Activated naive CD4-positive, alpha-beta T cell treated with anti-CD3 and anti-CD28 coated beads for 36 hours (primary cell): ENCODE measurements around the gene DENND2D. TPM values are rescaled to one million over a fixed set of nuclear protein-coding genes. Genes with fewer than 3 reads are reported as not detected.

Source experiments
- CTCF ChIA-PET: fragments of 350-600 bp; sonication (Branson Sonifier 250); formaldehyde crosslinking; loops from one replicate; lab custom pipeline; 2021; ENCODE audit warnings: antibody characterized with exemption; lab: Charles Lee
- DNase-seq: peaks from one replicate; pipeline ENCODE4 v3.0.0-alpha.2; 2020
- H3K27ac Mint-ChIP-seq: one replicate; pipeline ENCODE4 v1.8.0; 2021; ENCODE audit warnings: mild to moderate bottlenecking, mixed read lengths
- H3K27me3 Mint-ChIP-seq: one replicate; pipeline ENCODE4 v1.8.0; 2021; ENCODE audit warnings: low read depth, mixed read lengths
- H3K36me3 Mint-ChIP-seq: one replicate; pipeline ENCODE4 v1.8.0; 2021; ENCODE audit warnings: low read depth, mixed read lengths
- H3K4me1 Mint-ChIP-seq: one replicate; pipeline ENCODE4 v1.8.0; 2021; ENCODE audit warnings: low read depth, mixed read lengths
- H3K4me3 Mint-ChIP-seq: one replicate; pipeline ENCODE4 v1.8.0; 2021; ENCODE audit warnings: mild to moderate bottlenecking, moderate library complexity, mixed read lengths
- H3K9me3 Mint-ChIP-seq: one replicate; pipeline ENCODE4 v1.8.0; 2021; ENCODE audit warnings: mixed read lengths
- intact Hi-C: fragments of 100-400 bp; cut with micrococcal nuclease; formaldehyde crosslinking; loops from one replicate; pipeline ENCODE4 v1.15.1; 2023
- total RNA-seq, 2 experiments: library from RNA; stranded (reverse); gene quantifications; one replicate each; pipeline ENCODE4 v1.2.3, GENCODE V29; 2021

DENND2D gene
- total RNA-seq, 2 experiments from 2014 or later, result 210 to 213 TPM

DNA sequence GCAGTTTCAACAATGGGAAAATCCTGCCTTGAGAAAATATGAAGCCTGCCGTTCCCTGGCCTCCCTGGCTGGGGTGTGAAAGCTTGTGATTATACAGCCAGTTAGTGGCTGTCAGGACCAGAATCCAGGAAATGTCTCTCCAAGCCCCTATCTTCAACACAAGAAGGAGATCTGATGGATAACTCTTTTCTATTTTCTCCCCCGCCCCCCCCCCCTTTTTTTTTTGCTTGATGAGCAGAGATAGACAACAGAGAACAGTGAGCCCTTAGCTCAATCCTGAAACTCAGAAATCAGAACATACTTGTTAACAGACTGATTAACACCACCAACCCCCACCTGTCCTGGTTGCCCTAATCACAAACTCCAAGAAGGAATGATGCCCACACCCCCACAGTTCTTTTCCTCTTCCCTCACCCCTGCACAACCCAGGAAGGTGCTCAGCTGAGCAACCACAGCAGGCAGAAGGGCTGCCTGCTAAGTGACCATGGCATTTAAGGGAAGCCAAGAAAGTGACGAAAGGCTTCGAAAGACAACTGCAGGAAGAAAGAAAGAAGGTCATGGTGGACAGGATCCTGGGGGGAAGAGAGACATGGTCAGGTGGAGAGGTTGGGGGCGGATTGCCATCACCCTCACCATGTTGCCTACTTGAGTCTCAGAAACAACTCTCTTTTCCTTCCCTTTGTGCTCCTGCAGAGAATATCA, 12.3 kb upstream of the DENND2D start:
- no peak for DNase-seq
- CTCF ChIA-PET, result interaction anchor here (2.3 kb wide), 1 partner anchor 11 kb away, joined by 6 read pairs; no protein-coding TSS in a partner anchor
- Mint-ChIP-seq H3K36me3 (no peaks in the 10 kb centered on the region), H3K27ac (peak overlapping the region; percentile 99), H3K27me3 (no peaks in the 10 kb centered on the region), H3K9me3 (no peaks in the 10 kb centered on the region), H3K4me3 (peak overlapping the region; percentile 75), H3K4me1 (peaks cover 69% of the 10 kb centered on the region)
- intact Hi-C loops, result no loop called here

- H3K9me3 Mint-ChIP-seq, result no peaks in the 10 kb centered on the region
- CTCF ChIA-PET, result no interaction called here
- no peak for DNase-seq
- no peaks in the 10 kb centered on the region for H3K36me3 Mint-ChIP-seq
- peak overlapping the region; percentile 20 for H3K27ac Mint-ChIP-seq
- peaks cover 62% of the 10 kb centered on the region for H3K4me1 Mint-ChIP-seq
- H3K4me3 Mint-ChIP-seq, result no peak overlapping the region
- intact Hi-C loops, result no loop called here
- no peaks in the 10 kb centered on the region for H3K27me3 Mint-ChIP-seq
These were observed 11.5 kb upstream of the DENND2D start for GRCh38 chr1:111211921-111212320.

GRCh38 chr1:111209622-111210021, 9.2 kb upstream of the DENND2D start:
- DNase-seq, result no peak
- peak overlapping the region; percentile 15 for H3K27ac Mint-ChIP-seq
- H3K36me3 Mint-ChIP-seq, result no peaks in the 10 kb centered on the region
- no peaks in the 10 kb centered on the region for H3K9me3 Mint-ChIP-seq
- CTCF ChIA-PET, result no interaction called here
- no peaks in the 10 kb centered on the region for H3K27me3 Mint-ChIP-seq
- H3K4me1 Mint-ChIP-seq, result peaks cover 57% of the 10 kb centered on the region
- H3K4me3 Mint-ChIP-seq, result no peak overlapping the region
- intact Hi-C loops, result no loop called here

DNA sequence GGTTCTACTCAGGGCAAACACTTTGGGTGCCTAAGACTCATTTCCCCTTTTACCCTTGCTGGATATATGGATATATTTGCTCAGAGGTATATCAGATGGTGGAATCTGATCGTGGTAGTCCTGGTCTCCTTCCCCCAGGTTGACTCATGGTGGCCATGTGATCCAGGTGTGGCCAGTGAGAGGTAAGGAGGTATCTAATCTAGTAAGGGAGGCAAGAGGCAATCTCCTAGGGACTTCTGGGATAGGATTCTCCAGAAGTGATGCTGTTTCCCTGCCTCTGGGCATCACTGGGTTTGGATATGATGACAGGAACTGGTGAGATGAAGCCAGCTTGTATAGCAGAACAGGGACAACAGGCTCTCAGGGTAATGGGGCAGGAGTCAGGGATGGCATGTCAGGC, 8.5 kb upstream of the DENND2D start:
- intact Hi-C loops, result no loop called here
- peaks cover 51% of the 10 kb centered on the region for H3K4me1 Mint-ChIP-seq
- H3K36me3 Mint-ChIP-seq, result no peaks in the 10 kb centered on the region
- H3K9me3 Mint-ChIP-seq, result no peaks in the 10 kb centered on the region
- no peak overlapping the region for H3K4me3 Mint-ChIP-seq
- no peak for DNase-seq
- H3K27ac Mint-ChIP-seq, result no peak overlapping the region
- H3K27me3 Mint-ChIP-seq, result no peaks in the 10 kb centered on the region
- CTCF ChIA-PET, result no interaction called here

DNA sequence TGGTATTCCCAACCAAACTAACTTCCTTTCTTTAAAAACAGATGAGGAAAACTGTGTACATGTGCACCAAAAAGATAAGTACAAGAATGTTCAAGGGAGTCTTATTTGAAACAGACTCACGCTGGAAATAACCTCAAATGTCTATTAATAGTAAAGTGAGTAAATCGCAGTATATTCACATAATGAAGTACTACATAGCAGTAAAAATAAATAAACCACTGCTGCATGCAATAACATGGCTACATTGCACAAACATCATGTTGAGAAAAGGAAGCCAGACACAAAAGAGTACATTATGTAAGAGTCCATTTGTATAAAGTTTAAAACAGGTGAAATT, 5.2 kb upstream of the DENND2D start:
- no peak for DNase-seq
- peak overlapping the region; percentile 4 for H3K4me3 Mint-ChIP-seq
- CTCF ChIA-PET, result no interaction called here
- intact Hi-C loops, result no loop called here
- H3K36me3 Mint-ChIP-seq, result peaks cover 7% of the 10 kb centered on the region
- peak overlapping the region; percentile 53 for H3K27ac Mint-ChIP-seq
- H3K4me1 Mint-ChIP-seq, result peaks cover 53% of the 10 kb centered on the region
- no peaks in the 10 kb centered on the region for H3K27me3 Mint-ChIP-seq
- H3K9me3 Mint-ChIP-seq, result no peaks in the 10 kb centered on the region

DNA sequence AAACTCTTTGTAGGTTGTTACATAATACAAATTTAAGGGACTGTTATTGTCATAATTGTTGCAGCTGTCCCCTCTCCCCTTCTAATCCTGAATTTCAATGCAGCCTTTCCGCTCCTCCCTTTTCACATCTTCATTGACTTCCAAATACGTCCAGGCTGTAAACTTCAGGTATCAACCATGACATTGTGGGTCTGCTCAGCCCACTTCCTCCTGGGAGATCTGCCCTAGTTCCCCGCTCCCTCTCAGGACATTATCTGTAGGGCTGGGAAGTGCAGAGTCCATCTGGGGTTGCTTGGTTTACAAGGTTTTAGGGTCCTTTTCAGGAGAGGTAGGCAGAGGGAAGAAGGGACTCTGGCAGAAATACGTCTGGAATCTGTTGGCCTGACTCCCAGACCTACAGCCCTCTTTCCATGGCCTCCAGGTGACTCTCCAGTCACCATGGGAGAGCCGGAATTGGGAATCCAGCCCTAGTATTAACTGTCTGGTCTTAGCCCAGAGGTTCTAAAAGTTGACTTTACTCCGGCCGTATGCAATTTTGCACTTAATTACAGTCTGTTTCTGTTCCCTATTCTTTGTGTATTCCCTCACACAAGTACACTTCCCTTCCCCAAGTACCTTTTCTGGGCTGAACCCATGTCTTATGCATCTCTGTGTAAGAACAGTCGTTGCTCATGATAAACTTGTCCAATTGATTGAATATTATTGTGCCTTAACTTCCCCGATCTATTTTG, 4.7 kb upstream of the DENND2D start:
- H3K27me3 Mint-ChIP-seq, result no peaks in the 10 kb centered on the region
- intact Hi-C loops, result loop anchor here (1.0 to 5.0 kb wide), 4 partner anchors 9 to 533 kb away; partner anchors contain the start of genes KCNA3 and LRIF1
- no peak for DNase-seq
- H3K36me3 Mint-ChIP-seq, result peaks cover 10% of the 10 kb centered on the region
- H3K9me3 Mint-ChIP-seq, result no peaks in the 10 kb centered on the region
- H3K27ac Mint-ChIP-seq, result peak overlapping the region; percentile 79
- peak overlapping the region; percentile 98 for H3K4me3 Mint-ChIP-seq
- H3K4me1 Mint-ChIP-seq, result peaks cover 52% of the 10 kb centered on the region
- CTCF ChIA-PET, result no interaction called here

GRCh38 chr1:111204201-111204982, 3.9 kb upstream of the DENND2D start:
- DNase-seq, result peak; percentile 68
- H3K4me1 Mint-ChIP-seq, result peaks cover 44% of the 10 kb centered on the region
- H3K4me3 Mint-ChIP-seq, result peak overlapping the region; percentile 98
- CTCF ChIA-PET, result interaction anchor here (13.5 kb wide), 1 partner anchor 14 kb away, joined by 234 read pairs; no protein-coding TSS in a partner anchor
- H3K9me3 Mint-ChIP-seq, result no peaks in the 10 kb centered on the region
- peak overlapping the region; percentile 99 for H3K27ac Mint-ChIP-seq
- intact Hi-C loops, result loop anchor here (1.0 to 5.0 kb wide), 4 partner anchors 10 to 532 kb away; partner anchors contain the start of genes KCNA3 and LRIF1
- H3K36me3 Mint-ChIP-seq, result peaks cover 18% of the 10 kb centered on the region
- H3K27me3 Mint-ChIP-seq, result no peaks in the 10 kb centered on the region

- peaks cover 44% of the 10 kb centered on the region for H3K4me1 Mint-ChIP-seq
These were observed 3.3 kb upstream of the DENND2D start for GRCh38 chr1:111203681-111204200.

DNA sequence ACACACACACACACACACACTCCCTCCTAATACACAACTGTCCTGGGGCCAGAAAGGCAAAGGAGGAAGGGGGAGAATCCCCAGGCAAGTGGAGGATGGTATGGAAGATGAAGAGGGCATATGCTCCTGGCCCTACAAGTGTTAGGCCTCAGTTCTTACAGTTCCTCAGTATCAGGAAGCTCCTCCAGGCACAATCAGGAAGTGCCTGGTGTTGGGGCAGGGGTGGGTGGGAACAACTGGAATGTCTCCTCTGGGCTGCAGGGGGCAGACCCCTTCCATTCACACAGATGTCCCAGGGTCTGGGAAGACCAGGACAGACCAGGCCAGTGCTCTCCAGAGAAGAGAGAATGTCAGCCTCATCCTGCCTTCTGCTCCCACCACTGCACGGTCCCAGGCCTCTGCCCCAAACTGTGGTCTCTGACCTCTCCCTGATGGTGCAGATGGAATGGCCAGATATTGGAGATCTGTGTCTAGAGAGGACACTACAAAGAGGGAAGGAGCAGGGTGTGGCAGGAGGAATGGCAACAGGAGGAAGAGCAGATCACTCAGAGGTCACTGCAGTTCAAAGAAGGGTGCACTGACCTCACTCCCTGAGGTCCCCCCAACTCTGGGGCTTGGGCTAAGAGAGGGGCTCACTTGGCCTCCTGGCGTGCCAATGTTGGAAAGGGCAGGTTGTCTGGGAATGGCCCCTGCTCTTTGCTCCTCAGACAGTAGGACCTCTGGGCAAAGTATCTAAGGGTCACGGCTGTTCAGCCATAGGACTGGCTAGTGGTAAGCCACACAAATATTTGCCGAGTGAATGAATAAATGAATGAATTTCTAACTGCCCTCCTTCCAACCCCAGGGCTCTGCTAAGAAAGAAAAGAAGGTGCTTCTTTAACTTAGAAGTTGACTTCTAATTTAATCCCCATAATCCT, 2.5 kb upstream of the DENND2D start:
- peak overlapping the region; percentile 99 for H3K27ac Mint-ChIP-seq
- H3K4me3 Mint-ChIP-seq, result peak overlapping the region; percentile 98
- H3K9me3 Mint-ChIP-seq, result no peaks in the 10 kb centered on the region
- DNase-seq, result no peak
- CTCF ChIA-PET, result interaction anchor here (0.6 to 13.5 kb wide), 3 partner anchors 16 to 74 kb away, joined by 3 to 234 read pairs (median 3); no protein-coding TSS in a partner anchor
- H3K36me3 Mint-ChIP-seq, result peaks cover 32% of the 10 kb centered on the region
- peaks cover 44% of the 10 kb centered on the region for H3K4me1 Mint-ChIP-seq
- no peaks in the 10 kb centered on the region for H3K27me3 Mint-ChIP-seq
- intact Hi-C loops, result loop anchor here (5.0 kb wide), 3 partner anchors 241 to 531 kb away; partner anchors contain the start of genes KCNA3 and LRIF1

More at GRCh38 chr1:111203681-111204200, 3.3 kb upstream of the DENND2D start:
- Mint-ChIP-seq H3K9me3 (no peaks in the 10 kb centered on the region), H3K27ac (peak overlapping the region; percentile 99), H3K36me3 (peaks cover 24% of the 10 kb centered on the region), H3K4me3 (peak overlapping the region; percentile 98), H3K27me3 (no peaks in the 10 kb centered on the region)
- CTCF ChIA-PET, result interaction anchor here (13.5 kb wide), 1 partner anchor 15 kb away, joined by 234 read pairs; no protein-coding TSS in a partner anchor
- peak; percentile 94 for DNase-seq
- intact Hi-C loops, result loop anchor here (1.0 to 5.0 kb wide), 4 partner anchors 11 to 531 kb away; partner anchors contain the start of genes KCNA3 and LRIF1

DNA sequence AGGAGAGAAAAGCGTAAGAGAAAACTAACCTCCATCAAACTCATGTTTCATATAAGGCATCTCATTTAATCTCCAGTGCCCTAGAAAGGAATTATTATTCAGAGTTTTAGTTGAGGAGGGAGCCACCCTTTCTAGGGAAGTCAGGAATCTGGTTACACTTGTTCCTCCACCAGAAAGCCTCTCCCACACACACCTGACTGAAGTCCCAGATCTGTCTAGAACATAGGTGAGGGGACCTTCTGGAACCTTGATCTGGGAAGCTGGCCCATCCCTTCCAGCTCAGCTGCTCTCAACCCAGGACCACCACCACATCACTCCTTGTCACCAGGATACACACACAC, 1.9 kb upstream of the DENND2D start:
- peak overlapping the region; percentile 99 for H3K27ac Mint-ChIP-seq
- intact Hi-C loops, result loop anchor here (5.0 kb wide), 3 partner anchors 240 to 530 kb away; partner anchors contain the start of genes KCNA3 and LRIF1
- H3K27me3 Mint-ChIP-seq, result no peaks in the 10 kb centered on the region
- peaks cover 45% of the 10 kb centered on the region for H3K4me1 Mint-ChIP-seq
- H3K4me3 Mint-ChIP-seq, result peak overlapping the region; percentile 98
- CTCF ChIA-PET, result interaction anchor here (0.5 to 13.5 kb wide), 5 partner anchors 16 to 129 kb away, joined by 3 to 234 read pairs (median 3); no protein-coding TSS in a partner anchor
- DNase-seq, result no peak
- H3K9me3 Mint-ChIP-seq, result no peaks in the 10 kb centered on the region
- peaks cover 38% of the 10 kb centered on the region for H3K36me3 Mint-ChIP-seq
